AG09319 (cell line): ENCODE data around the gene HS3ST4.

Experiments used
- DNase-seq: peaks from one replicate; pipeline ENCODE4 v3.0.0-alpha.2; 2010; ENCODE audit warnings: low read depth; ENCODE audit errors: extremely low read depth
- TF ChIP-seq, protein P1 (sequence below): IDR thresholded peaks from 2 replicates; pipeline ENCODE4 v1.5.1; 2011; ENCODE audit warnings: low read depth, mild to moderate bottlenecking, inconsistent platforms, low read length, moderate library complexity

Gene HS3ST4

DNA sequence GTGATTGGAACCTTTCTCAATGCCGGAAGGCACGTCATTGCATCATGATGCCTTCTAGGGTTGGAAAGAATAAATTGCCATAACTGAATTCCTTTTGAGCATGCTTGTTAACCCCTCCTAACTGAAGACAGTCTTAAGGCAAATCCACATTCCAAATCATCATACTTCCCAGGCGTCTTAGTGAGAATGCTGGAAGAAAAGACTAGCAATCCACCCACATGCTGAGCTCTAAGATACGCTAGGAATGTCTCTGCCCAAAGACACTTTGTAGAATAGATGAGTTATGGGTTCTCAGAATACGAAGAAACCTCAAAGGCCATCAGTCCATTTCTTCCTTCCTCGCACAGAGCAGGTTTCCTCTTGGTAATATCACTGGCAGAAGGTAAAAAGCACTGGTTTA is 486.5 kb downstream of the HS3ST4 start:
- TF ChIP-seq, protein P1, sequence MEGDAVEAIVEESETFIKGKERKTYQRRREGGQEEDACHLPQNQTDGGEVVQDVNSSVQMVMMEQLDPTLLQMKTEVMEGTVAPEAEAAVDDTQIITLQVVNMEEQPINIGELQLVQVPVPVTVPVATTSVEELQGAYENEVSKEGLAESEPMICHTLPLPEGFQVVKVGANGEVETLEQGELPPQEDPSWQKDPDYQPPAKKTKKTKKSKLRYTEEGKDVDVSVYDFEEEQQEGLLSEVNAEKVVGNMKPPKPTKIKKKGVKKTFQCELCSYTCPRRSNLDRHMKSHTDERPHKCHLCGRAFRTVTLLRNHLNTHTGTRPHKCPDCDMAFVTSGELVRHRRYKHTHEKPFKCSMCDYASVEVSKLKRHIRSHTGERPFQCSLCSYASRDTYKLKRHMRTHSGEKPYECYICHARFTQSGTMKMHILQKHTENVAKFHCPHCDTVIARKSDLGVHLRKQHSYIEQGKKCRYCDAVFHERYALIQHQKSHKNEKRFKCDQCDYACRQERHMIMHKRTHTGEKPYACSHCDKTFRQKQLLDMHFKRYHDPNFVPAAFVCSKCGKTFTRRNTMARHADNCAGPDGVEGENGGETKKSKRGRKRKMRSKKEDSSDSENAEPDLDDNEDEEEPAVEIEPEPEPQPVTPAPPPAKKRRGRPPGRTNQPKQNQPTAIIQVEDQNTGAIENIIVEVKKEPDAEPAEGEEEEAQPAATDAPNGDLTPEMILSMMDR: no peak
- DNase-seq: no peak

DNA sequence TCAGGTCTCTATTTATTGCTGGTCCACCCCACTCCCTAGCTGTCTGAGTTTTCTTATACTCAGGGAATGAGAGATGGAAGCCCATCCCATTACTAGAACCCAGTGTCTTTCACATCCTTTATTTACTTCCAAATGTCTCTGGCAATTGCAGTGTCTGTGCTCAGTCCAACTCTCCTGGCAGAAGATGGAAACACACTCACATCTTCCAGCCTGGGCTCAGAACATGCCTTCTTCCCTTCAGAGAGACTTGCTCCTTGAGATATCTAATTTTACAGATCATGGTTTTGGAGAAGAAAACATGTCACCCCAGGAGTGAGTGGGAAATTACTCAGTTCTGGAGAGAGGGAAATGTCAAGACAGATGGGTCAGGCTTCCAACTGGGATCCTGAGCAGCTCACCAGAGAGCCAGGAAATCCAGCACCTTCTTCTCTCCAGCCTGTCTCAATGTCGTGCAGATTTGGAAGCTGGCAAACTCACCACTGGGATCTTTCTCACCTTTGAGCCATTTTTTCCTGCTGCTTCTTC is 494.4 kb downstream of the HS3ST4 start:
- DNase-seq: no peak
- TF ChIP-seq, protein P1: no peak
